GM13976 (cell line): ENCODE data around the gene BECN2.

Experiments used
- DNase-seq: peaks from one replicate; pipeline ENCODE4 v3.0.0; 2012; ENCODE audit warnings: low spot score
- CTCF ChIP-seq: IDR thresholded peaks from 2 replicates; pipeline ENCODE4 v1.5.1; 2012; ENCODE audit warnings: borderline replicate concordance, mild to moderate bottlenecking; ENCODE audit not compliant: insufficient read depth; ENCODE audit errors: extremely low read depth, missing control alignments, control extremely low read depth
- in situ Hi-C: fragments of 300-500 bp; cut with MboI; formaldehyde crosslinking; loops from one replicate; pipeline ENCODE4 v1.12.0; 2022; ENCODE audit warnings: low sequenced_read_pairs, mixed read lengths, inconsistent platforms; ENCODE audit not compliant: unreplicated experiment

Gene BECN2, protein sequence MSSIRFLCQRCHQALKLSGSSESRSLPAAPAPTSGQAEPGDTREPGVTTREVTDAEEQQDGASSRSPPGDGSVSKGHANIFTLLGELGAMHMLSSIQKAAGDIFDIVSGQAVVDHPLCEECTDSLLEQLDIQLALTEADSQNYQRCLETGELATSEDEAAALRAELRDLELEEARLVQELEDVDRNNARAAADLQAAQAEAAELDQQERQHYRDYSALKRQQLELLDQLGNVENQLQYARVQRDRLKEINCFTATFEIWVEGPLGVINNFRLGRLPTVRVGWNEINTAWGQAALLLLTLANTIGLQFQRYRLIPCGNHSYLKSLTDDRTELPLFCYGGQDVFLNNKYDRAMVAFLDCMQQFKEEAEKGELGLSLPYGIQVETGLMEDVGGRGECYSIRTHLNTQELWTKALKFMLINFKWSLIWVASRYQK

GRCh38 chr1:241957692-241958494, at the start of gene BECN2:
Gene BECN2, plus strand, starts transcription at chr1:241957767. Its CDS starts 0 bp downstream, at chr1:241957767.
- in situ Hi-C loops = no loop called here
- TF ChIP-seq CTCF = no peak
- DNase-seq = no peak

DNA sequence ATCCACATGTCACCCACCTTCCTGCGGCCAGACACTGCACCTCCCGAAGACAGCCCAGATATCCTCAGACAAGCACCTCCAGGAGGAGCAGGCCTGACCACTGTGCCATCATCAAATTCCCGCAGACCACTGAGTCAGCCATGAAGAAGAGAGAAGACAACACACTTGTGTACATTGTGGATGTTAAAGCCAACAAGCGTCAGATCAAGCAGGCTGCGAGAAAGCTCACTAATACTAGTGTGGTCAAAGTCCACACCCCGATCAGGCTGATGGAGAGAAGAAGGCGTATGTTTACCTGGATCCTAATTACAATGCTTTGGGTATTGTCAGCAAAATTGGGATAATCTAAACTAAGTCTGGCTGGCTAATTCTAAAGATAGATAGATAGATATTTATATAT, 41.4 kb upstream of the BECN2 start:
- DNase-seq = no peak
- in situ Hi-C loops = no loop called here
- no peak for TF ChIP-seq CTCF

DNA sequence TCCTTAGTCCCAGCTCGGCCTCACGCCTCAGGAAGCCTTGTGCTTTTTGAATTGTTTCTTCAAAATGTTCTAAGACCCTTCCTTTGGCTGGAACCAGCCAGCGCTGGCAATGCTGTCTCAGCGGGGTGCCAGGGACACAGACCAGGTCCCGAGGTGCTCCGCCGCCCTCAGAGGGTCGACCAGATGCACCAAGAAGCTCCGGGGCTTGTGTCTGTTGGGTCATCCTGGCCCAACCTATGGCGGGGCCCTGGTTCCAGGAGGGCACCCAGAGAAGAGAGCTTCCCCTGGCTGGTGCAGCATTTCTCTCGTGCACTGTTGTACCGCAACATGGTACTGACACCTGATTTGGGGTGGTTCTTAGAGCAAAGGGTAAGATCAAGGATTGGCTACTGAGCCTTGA, 40.1 kb upstream of the BECN2 start:
- in situ Hi-C loops = no loop called here
- TF ChIP-seq CTCF = no peak
- no peak for DNase-seq

GRCh38 chr1:241918879-241919278, 38.7 kb upstream of the BECN2 start:
- TF ChIP-seq CTCF = no peak
- no peak for DNase-seq
- in situ Hi-C loops = no loop called here

DNA sequence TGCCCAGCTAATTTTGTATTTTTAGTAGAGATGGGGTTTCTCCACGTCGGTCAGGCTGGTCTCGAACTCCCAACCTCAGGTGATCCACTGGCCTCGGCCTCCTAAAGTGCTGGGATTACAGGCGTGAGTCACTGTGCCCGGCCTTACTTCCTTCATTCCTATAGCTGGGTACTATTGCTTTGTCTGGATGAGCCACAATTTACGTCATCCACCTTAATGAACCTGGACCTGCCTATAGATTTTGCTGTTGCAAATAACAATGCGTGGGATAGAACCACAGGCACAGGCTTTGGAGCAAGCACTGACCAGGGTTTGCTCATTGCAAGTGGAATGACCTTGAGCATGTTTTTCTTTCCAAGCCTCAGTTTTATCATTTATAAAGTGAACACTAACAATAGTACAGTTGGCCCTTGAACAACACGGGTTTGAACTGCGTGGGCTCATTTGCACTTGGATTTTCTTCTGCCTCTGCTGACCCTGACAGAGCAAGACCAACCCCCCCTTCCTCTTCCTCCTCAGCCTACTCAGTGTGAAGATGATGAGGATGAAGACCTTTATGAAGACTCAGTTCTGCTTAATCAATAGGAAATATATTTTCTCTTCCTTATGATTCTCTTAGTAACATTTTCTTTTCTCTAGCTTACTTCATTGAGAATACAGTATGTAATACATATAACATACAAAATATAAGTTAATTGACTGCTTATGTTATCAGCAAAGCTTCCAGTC, 33.3 kb upstream of the BECN2 start:
- in situ Hi-C loops = no loop called here
- DNase-seq = no peak
- TF ChIP-seq CTCF = no peak

DNA sequence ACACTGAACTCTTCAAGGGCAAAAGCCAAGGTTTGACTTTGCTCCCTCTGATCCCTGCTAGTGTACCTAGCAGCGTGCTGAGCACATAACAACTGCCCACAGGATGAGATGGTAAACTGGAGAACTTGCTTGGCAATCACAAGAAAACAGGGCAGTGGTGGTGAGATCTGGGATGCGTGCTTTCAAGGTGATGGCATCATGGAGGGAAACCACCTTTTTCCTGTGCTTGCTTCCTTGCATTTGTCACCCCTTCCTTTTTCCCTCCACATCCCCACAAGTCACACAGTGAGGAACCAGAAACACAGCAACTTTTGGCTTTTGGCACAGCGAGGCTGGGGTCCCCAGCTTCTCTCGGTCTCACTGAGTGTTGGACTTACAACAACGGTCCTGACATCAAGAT, 31.4 kb upstream of the BECN2 start:
- in situ Hi-C loops = no loop called here
- no peak for DNase-seq
- TF ChIP-seq CTCF = no peak
